Muscle layer of duodenum (tissue), 2 donors: ENCODE results near the gene NPFFR1.
"Not testable (repeated sequence)": the region's sequence is repeated elsewhere in the genome, so short reads cannot be mapped to it uniquely, and the experiment has no call there.

Experiments used
- H3K27ac ChIP-seq: one replicate; pipeline ENCODE4 v1.7.0; 2013; ENCODE audit warnings: mild to moderate bottlenecking, low read length
- H3K27me3 ChIP-seq: one replicate; pipeline ENCODE4 v1.7.0; 2013; ENCODE audit warnings: low read depth, mild to moderate bottlenecking, control low read depth, low read length
- H3K36me3 ChIP-seq, 2 donors: one replicate each; pipeline ENCODE4 v1.7.0; 2013; ENCODE audit warnings: low read length in 2 of 2, control low read depth in 1 of 2, mild to moderate bottlenecking in 1 of 2; ENCODE audit not compliant: insufficient read depth in 2 of 2, control insufficient read depth in 1 of 2
- H3K4me1 ChIP-seq, 2 donors: one replicate each; pipeline ENCODE4 v1.7.0; 2013; ENCODE audit warnings: low read length in 2 of 2, mild to moderate bottlenecking in 2 of 2, control low read depth in 1 of 2, moderate library complexity in 1 of 2; ENCODE audit not compliant: insufficient read depth in 2 of 2, control insufficient read depth in 1 of 2
- H3K4me3 ChIP-seq, 2 donors: one replicate each; pipeline ENCODE4 v1.7.0; 2013; ENCODE audit warnings: low read length in 2 of 2, low read depth in 1 of 2, mild to moderate bottlenecking in 1 of 2
- H3K9me3 ChIP-seq, 2 donors: one replicate each; pipeline ENCODE4 v1.7.0; 2013; ENCODE audit warnings: low read length in 2 of 2, control low read depth in 1 of 2, mild to moderate bottlenecking in 1 of 2; ENCODE audit not compliant: control insufficient read depth in 1 of 2
- donor health status: healthy.

Gene NPFFR1

DNA sequence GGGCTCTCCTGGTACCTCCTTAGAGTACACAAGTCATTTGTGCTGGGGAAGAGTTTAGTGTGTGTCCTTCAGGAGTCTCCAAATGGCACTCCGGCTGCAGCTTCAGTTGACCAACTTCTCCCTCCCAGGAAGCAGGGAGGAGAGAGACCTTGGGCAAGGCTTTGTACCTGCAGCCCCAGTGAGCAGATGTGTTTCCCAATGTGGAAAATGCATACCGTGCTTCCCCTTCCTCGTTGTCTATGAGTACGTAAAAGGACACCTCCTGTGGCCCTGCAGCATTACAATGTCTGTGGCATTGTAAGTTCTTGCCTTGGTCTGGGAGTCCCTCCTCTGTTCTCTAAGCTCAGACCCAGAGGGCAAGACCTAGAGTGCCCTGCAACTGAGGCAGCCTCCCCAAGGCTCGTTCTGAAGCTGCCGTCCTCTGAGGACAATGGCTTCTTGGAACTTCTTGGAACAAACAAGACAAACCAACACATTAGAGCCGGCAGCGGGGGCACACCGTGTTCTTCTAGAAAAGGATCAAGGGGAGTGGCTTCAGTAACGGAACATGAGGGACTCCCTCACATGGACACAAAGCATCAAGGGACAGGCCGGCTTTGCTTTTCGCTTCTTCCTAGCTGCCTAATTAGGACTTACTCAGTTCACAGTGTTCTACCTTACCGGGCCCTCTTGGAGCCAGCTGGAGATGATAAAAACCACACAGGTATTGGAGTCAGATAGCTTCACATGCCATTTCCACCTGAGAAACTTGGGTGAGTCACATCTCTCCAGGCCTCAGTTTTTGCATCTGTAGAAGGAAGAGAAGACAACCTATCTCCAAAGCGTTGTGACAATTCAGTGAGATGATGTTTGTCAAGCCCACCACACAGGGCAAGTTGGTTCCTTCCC is 29.7 kb downstream of the NPFFR1 start:
- H3K36me3 ChIP-seq, result no peaks in the 10 kb centered on the region
- H3K27me3 ChIP-seq, result peaks cover 27% of the 10 kb centered on the region
- H3K27ac ChIP-seq, result no peak overlapping the region
- H3K4me1 ChIP-seq, result peaks cover 0 to 8% of the 10 kb centered on the region in 2 donors
- no peak overlapping the region for H3K4me3 ChIP-seq
- peaks cover 0 to 3% of the 10 kb centered on the region in 2 donors for H3K9me3 ChIP-seq

DNA sequence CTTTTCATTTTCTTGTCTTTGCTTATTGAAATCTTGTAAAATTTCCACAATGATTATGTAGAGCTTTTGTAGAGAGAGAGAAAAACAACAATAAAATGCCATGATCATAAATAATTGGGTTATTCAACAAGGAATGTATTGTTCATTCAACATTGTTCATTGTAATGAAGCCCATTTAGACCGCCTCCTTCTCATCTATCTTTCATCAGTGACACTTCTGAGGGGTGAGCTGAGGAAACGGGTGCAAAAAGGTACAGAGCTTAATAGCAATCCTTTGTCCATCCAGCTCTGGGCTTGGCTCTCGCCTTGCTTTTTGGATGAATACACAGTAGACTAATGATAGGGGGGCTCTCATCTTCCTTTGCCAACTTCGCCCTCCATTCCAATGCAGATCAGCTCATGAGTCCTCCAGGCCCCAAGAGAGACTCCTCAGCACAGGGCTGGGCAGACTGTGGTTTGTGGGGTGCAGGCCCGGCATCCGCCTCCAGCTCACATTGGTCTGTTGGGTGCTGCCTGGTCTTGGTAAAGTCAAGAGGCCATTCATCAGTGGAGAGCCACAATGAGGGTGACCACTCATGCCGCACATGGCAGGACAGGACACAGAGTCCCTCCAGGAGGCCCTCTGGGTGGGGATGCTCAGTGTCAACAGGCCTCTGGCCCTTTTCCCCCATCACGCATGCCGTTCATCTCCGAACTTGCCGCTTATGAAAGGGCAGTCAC is 32.7 kb downstream of the NPFFR1 start:
- H3K36me3 ChIP-seq, result no peaks in the 10 kb centered on the region
- peaks cover 22% of the 10 kb centered on the region for H3K27me3 ChIP-seq
- no peak overlapping the region for H3K4me3 ChIP-seq
- peaks cover 0 to 3% of the 10 kb centered on the region in 2 donors for H3K9me3 ChIP-seq
- peaks cover 0 to 8% of the 10 kb centered on the region in 2 donors for H3K4me1 ChIP-seq
- no peak overlapping the region for H3K27ac ChIP-seq

GRCh38 chr10:70247360-70247759 is 36.4 kb downstream of the NPFFR1 start:
- no peaks in the 10 kb centered on the region for H3K27me3 ChIP-seq
- no peaks in the 10 kb centered on the region for H3K4me1 ChIP-seq
- no peaks in the 10 kb centered on the region for H3K36me3 ChIP-seq
- no peak overlapping the region for H3K27ac ChIP-seq
- peaks cover 0 to 3% of the 10 kb centered on the region in 2 donors for H3K9me3 ChIP-seq
- no peak overlapping the region for H3K4me3 ChIP-seq

DNA sequence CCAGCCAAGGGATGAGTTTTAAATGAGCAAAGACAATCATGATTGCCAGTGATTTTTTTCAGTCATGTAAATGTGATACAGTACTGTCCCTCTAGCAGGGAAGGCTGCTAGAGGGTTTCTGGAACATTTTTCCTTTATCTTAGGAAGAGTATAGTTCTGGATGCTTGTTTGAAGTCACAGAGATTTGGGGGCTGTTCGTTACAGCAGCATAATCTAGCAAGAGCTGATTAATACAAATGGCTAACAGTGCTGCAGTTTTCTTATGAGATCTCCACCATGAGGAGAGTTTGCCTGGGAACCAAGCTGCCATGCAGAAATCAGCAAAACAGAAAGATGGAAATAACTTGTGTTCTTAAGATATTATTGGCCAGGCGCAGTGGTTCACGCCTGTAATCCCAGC is 42.7 kb downstream of the NPFFR1 start:
- H3K27me3 ChIP-seq, result no peaks in the 10 kb centered on the region
- no peak overlapping the region for H3K27ac ChIP-seq
- no peaks in the 10 kb centered on the region for H3K9me3 ChIP-seq
- H3K36me3 ChIP-seq, result no peaks in the 10 kb centered on the region
- H3K4me3 ChIP-seq, result no peak overlapping the region
- no peaks in the 10 kb centered on the region for H3K4me1 ChIP-seq

GRCh38 chr10:70239986-70240385 is 43.8 kb downstream of the NPFFR1 start:
- not testable (repeated sequence) for H3K9me3 ChIP-seq, H3K27ac ChIP-seq, H3K4me1 ChIP-seq, H3K4me3 ChIP-seq, H3K27me3 ChIP-seq, H3K36me3 ChIP-seq

GRCh38 chr10:70239077-70239976 is 44.5 kb downstream of the NPFFR1 start:
- not testable (repeated sequence) for H3K27me3 ChIP-seq, H3K36me3 ChIP-seq

GRCh38 chr10:70237958-70238536 is 45.8 kb downstream of the NPFFR1 start:
- H3K27me3 ChIP-seq, H3K4me3 ChIP-seq, H3K27ac ChIP-seq, H3K36me3 ChIP-seq, H3K4me1 ChIP-seq, H3K9me3 ChIP-seq: not testable (repeated sequence)

More at GRCh38 chr10:70239077-70239976, 44.5 kb downstream of the NPFFR1 start:
- H3K9me3 ChIP-seq, H3K4me3 ChIP-seq, H3K27ac ChIP-seq, H3K4me1 ChIP-seq: not testable (repeated sequence)

- H3K4me3 ChIP-seq, result no peak overlapping the region
- H3K9me3 ChIP-seq, result no peaks in the 10 kb centered on the region
- H3K4me1 ChIP-seq, result peaks cover 0 to 6% of the 10 kb centered on the region in 2 donors
- H3K27ac ChIP-seq, result no peak overlapping the region
- H3K27me3 ChIP-seq, result no peaks in the 10 kb centered on the region
- H3K36me3 ChIP-seq, result no peaks in the 10 kb centered on the region
Measured at GRCh38 chr10:70234668-70235447, 48.9 kb downstream of the NPFFR1 start.

DNA sequence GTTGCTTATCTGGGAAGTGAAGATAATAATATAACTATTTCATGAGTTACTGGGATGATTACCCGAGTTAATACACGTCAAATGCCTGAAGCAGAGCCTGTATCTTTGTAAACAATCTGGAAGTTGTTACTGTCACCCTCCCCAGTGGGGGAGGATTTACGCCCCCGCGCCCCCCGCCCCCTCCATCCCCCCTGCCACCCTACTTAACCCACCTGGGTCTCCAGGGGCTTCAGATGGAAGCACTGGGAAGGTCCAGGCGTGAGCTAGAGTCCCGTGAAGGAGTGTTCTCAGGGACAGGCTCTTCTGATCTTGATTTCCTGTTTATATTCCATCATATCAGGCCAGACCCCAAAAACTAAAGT is 49.9 kb downstream of the NPFFR1 start:
- Histone ChIP-seq H3K9me3 (no peaks in the 10 kb centered on the region), H3K36me3 (peaks cover 0 to 4% of the 10 kb centered on the region in 2 donors), H3K4me3 (peak overlapping the region; percentile 92 to 97), H3K27me3 (no peaks in the 10 kb centered on the region), H3K27ac (peak overlapping the region; percentile 84), H3K4me1 (peaks cover 0 to 6% of the 10 kb centered on the region in 2 donors)

DNA sequence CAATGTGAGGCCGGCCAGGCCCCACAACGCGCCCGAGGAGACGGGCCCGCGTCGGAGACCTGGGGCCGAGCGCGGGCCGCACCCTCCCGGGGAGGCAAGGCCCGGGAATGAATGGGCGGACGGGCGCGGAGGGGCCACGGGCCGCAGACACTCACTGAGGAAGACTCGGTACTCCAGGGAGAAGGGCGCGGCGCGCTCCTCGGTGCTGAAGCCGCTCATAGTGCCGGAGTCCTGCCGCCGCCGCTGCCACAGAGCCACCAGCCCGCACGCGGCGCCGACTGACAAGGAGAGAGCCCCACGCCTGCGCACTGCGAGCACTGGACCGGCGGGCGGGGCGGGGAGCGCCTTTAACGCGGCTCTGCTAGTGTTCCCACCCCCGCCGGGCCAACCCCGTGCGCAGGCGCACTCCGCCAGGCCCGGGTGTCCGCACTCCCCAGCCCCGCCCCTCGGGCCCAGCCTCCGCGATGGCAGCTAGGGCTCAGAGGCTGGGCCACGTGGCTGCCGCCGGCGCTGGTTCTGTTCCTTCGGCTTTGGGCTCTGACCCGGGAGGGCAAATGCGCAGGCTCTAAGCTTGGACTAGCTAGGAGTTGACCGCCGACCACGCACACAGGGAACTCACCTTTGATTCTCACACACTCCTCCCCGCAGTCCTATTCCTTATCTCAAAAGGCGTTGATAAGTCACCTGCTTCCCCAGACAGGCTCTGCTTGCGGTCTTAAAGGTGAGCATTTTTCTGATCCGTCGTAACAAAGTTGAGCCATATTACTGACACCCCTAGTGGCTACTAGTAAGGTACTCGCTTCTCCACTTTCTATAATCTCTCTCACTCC is 50.5 kb downstream of the NPFFR1 start, which contains the start of gene PPA1:
Gene PPA1, minus strand, starts transcription at position 321 of the 830 bp plus-strand sequence. Its CDS starts 102 bp downstream, at position 219.
- peak within 1 kb of the TSS; percentile 90 for H3K27ac ChIP-seq
- peaks cover 6% of the 10 kb centered on the region in 2 donors for H3K4me1 ChIP-seq
- H3K4me3 ChIP-seq, result peak within 1 kb of the TSS; percentile 92 to 97
- no peaks in the 10 kb centered on the region for H3K27me3 ChIP-seq
- no peaks in the 10 kb centered on the region for H3K9me3 ChIP-seq
- H3K36me3 ChIP-seq, result peaks cover 0 to 9% of the 10 kb centered on the region in 2 donors
